Ovary (tissue), 3 donors: Measurements from ENCODE around the gene TANC1.

Source experiments
- POLR2A ChIP-seq: fragments of 450-650 bp; IDR thresholded peaks from one replicate; pipeline ENCODE4 v1.6.1; 2017; ENCODE audit warnings: antibody characterized with exemption, mild to moderate bottlenecking, moderate library complexity
- TF ChIP-seq, protein P1 (sequence below), 3 donors: fragments of 450-650 bp in 2 of 3; fragments of 200-600 bp in 1 of 3; IDR thresholded peaks; one replicate each; pipeline versions ENCODE4 v1.5.1 to v1.8.0; 2016 to 2022; ENCODE audit warnings: antibody characterized with exemption in 3 of 3, mild to moderate bottlenecking in 1 of 3
- donor health status: DM: no; HTN: no; CAD: no.

GRCh38 chr2:159206736-159207380, 238.4 kb downstream of the TANC1 start:
- TF ChIP-seq, protein P1, sequence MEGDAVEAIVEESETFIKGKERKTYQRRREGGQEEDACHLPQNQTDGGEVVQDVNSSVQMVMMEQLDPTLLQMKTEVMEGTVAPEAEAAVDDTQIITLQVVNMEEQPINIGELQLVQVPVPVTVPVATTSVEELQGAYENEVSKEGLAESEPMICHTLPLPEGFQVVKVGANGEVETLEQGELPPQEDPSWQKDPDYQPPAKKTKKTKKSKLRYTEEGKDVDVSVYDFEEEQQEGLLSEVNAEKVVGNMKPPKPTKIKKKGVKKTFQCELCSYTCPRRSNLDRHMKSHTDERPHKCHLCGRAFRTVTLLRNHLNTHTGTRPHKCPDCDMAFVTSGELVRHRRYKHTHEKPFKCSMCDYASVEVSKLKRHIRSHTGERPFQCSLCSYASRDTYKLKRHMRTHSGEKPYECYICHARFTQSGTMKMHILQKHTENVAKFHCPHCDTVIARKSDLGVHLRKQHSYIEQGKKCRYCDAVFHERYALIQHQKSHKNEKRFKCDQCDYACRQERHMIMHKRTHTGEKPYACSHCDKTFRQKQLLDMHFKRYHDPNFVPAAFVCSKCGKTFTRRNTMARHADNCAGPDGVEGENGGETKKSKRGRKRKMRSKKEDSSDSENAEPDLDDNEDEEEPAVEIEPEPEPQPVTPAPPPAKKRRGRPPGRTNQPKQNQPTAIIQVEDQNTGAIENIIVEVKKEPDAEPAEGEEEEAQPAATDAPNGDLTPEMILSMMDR (IDR thresholded peaks at IDR 0.05) = no peak
- no peak for TF ChIP-seq POLR2A
